ENCODE measurements around the gene ASXL3.

The ASXL3 gene

DNA sequence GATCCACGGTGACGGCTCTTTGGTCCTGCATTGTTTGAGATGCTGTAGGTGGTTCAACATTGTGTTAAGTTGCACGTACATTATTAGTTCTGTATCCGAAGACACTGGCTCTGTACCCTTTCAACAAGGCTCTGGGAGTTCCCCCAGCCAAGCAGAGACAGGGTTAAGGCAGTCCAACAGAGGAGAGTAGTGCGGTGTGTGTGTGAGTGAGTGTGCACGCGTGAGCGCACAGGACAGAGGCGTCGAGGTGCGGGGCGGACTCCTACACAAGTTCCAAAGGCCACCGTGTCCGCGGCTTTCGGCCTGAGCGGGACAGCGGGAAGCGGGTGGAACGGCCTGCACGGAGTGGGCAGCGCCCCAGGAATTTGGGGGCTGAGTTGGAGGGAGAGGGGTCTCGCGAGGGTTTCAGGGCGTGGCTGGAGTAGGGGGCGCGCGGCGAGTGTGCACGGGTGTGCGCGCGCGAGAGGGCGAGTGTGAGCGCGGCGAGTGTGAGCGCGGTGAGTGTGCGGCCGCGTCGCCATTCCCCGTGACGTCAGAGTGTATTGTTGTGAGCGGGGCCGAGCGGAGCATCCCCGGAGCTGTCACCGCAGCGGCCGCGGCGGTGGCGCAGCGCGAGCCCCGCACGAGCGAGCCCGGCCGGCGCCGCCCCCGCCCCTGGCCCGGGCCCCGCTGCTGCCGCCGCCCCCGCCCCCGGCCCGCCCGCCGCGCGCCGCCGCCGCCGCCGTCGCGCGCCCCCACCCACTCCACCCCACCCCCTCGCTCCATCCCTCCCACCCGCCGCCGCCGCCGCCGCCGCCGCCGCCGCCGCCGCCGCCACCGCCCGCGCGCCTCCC, at the start of gene ASXL3:
Gene ASXL3, plus strand, starts transcription at position 535 of the 833 bp plus-strand sequence. CDS start 413 bp downstream, outside the sequence.
- ATAC-seq (peak; percentile 28), DNase-seq (no peak)

DNA sequence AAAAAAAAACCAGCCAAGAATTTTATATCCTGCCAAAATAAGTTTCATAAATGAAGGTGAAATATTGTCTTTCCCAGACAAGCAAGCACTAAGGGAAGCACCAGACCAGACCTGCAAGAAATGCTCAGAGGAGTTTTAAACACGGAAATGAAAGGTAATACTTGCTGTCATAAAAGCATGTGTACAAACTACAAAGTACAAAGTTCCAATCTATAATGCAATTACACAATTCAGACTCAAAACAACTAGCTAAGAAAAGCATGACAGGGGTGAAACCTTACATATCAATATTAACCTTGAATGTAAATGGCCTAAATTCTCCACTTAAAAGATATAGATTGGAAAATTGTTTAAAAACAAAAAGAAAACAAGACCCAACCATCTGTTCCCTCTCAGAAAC, 45.0 kb upstream of the ASXL3 start:
- ATAC-seq (no peak), DNase-seq (no peak)

DNA sequence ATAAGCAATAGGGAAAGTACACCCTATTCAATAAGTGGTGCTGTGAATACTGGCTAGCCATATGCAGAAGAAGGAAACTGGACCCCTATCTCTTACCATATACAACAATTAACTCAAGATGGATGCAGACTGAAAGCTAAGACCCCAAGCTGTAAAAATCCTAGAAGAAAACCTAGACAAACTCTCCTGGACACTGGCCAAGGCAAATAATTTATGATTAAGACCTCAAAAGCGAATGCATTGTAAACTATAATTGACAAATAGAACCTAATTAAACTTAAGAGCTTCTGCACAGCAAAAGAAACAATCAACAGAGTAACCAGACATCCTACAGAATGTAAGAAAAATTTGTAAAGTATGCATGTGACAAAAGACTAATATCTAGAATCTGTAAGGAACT, 41.1 kb upstream of the ASXL3 start:
- DNase-seq (no peak), ATAC-seq (no peak)

DNA sequence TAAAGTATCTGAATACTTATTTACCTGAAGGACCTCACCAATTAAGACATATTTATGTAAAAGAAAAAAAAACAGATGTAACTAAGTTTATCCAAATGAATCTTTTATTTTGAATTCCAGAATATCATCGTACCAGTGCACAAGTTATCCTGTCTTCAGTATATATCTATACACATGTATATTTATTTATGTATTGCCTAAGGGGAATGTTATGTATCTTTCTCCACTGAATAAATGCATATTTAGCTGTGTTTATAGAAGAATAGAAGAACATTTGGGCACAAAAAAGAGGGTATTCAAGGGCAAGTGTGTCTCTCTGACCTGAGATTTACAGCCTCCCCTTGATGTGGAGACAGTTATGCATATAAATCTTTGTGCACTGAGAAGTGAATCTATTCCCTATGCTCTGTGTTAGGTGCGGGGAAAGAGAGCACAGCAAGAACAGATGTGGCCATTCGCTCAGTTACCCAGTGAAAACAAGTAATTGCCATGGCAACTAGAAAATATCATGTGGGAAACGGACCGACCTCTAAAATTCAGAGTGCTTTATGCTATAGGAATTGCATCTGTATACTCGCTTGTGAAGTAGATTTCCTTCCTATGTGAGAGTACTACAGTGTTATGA, 39.5 kb upstream of the ASXL3 start:
- no peak for DNase-seq
- no peak for ATAC-seq

- DNase-seq (no peak), ATAC-seq (no peak)
These were observed 37.6 kb upstream of the ASXL3 start for GRCh38 chr18:33540392-33540791.

DNA sequence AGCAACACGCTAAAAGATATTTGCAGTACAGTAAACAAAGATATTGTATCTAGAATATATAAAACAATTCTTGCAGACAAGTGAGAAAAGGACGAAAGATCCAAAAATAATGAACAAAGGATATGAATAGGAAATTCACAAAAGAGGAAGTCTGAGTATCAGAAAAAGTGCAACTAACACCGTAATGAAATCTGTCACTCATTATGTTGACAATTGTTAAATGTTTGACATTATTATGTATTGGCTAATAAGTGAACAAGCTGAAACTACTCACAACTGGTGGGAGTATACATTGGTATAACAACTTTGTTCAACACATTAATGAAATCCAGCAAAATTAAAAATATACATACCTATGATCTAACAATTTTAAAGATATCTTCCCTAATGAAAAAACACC, 36.7 kb upstream of the ASXL3 start:
- no peak for ATAC-seq
- no peak for DNase-seq

DNA sequence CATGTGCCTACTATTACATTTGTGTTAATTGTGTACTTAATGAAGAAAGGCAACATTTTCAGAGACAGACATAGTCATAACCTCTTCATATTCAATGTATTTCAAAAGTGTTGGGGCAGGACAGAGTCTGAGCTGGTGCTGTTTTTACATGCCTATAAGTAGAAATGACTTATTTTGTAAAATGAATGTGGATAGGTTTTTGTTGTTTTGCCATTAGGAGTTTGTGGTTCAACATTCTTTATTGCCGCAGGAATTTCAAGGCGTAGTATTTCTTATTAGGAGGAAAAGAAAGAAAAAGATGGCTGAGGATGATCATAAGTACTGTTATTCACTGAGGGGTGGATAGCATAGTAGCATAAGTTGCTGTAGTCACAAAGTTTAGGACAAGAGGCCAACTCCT, 21.2 kb upstream of the ASXL3 start:
- DNase-seq: no peak
- ATAC-seq: no peak

DNA sequence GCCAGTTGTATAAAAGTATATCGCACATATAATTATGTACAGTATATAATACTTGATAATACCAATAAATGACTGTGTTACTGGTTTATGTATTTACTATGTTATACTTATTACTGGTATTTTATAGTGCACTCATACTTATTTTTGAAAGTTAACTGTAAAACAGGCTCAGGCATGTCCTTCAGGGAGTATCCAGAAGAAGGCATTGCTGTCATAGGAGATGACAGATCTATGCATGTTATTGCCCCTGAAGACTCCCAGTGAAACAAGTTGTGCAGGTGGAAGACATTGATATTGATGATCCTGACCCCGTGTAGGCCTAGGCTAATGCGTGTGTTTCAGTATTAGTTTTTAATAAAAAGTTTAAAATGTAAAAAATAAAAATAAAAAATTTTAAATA, 20.3 kb upstream of the ASXL3 start:
- DNase-seq (no peak), ATAC-seq (no peak)

DNA sequence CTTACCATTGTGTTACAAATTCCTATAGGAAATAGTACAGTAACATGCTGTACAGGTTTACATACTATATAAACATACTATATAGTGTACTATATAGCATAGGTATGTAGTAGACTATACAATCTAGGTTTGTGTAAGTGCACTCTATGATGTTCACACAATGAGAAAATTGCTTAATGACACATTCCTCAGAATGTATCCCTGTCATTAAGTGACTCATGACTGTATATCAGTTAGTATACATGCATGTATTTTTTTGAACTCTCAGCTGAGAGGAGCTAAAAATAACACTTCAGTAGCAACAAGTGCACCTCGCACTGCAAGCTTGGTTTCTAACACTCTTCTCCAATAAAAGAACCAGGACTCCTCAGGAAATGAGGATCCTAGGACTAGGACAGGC, 19.5 kb upstream of the ASXL3 start:
- ATAC-seq: no peak
- no peak for DNase-seq

GRCh38 chr18:33560686-33561370, 17.2 kb upstream of the ASXL3 start:
- ATAC-seq (no peak), DNase-seq (no peak)

GRCh38 chr18:33562741-33563140, 15.3 kb upstream of the ASXL3 start:
- DNase-seq: no peak
- ATAC-seq: no peak

- no peak for ATAC-seq
- DNase-seq: no peak
These were observed 10.3 kb upstream of the ASXL3 start for GRCh38 chr18:33567705-33568104.

GRCh38 chr18:33571998-33572787, 5.8 kb upstream of the ASXL3 start:
- DNase-seq (no peak), ATAC-seq (no peak)

DNA sequence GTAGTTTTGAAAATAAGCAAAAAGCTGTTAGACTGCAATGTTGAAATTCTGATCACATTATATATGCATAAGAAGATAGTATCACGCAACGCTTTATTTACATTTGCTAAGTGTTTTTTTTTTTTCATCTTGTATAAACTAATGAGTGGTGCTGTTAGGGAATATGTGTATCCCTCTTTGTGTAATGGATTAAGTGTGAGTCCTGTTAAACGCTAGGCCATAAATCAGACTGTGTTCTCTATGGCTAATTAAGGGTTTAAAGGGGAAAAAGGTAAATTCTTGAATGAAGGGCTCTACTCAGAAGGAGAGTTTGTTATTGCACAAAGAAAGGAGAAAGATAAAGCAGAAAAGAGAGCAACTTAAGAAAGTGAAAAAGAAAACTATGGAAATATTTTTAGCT, 4.8 kb upstream of the ASXL3 start:
- no peak for ATAC-seq
- DNase-seq: no peak

- ATAC-seq (no peak), DNase-seq (no peak)
These were observed 2.6 kb upstream of the ASXL3 start for GRCh38 chr18:33575451-33575850.

GRCh38 chr18:33576999-33577646, 896 bp upstream of the ASXL3 start:
- DNase-seq: no peak
- ATAC-seq: no peak

GRCh38 chr18:33578518-33579348, 714 bp downstream of the ASXL3 start:
- ATAC-seq (no peak), DNase-seq (no peak)

DNA sequence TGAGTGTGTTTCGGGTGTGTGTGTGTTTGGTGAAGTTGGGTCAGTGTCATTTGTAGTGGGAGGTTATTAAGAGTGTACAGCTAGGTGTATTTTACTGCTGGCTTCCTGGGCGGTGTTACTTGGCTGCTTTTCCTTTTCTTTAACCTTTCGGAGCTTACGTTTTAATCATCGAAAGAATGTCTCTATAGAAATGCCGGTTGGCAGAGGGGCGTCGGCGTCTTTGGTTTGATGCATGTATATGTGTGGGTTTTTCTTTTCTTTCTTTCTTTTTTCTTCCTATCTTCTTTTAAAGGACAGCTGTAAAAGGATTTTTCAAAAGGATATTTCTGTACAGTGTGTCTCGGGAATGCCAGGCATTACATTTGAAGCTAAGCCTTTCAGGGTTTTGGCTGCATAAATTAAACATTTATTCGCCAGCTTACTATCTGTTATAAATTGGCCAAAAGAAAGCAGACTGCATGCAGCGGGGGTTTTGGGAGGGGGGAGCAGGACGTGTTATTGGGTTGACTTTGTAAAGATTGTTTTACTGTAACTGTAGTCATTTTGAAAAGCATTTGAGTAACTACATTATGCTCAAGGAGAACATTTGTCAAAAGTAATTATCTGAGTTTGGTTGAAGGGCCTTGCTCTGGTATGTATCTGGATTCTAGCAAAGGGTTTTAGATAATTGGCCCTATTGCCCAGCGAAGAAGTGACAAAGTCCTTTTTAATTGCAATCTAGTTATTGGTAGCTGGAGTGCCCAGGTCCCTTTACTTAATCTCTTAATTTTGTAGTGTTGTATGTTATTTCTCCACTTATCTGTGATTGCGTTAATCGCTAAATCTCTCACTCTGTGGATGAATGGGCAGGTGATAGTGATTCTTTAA, 1.6 kb downstream of the ASXL3 start:
- DNase-seq (no peak), ATAC-seq (no peak)

DNA sequence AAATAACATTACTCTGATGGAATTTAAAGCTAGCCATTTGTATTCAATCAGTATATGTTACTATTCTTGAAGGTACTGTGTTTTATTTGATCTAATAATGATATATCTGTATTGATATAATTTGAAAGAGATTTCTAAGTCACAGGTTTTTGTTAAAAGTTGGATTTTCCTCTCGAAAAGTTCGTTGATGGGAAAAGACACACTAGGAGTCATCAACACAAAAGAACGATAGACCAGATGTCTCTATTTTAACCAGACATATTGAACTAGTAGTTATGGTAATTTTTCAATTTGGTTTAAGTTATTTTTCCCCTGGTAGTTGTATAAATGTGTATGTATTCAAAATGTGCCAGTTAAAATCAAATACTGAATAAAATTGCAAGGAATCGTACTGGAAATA, 2.5 kb downstream of the ASXL3 start:
- DNase-seq: no peak
- ATAC-seq: no peak

- no peak for ATAC-seq
These were observed 3.8 kb downstream of the ASXL3 start for GRCh38 chr18:33581856-33582255.

More at GRCh38 chr18:33581856-33582255, 3.8 kb downstream of the ASXL3 start:
- DNase-seq: no peak
